Measurements from ENCODE around the gene FAM227A.

The FAM227A gene

GRCh38 chr22:38540701-38541100 is 115.5 kb downstream of the FAM227A start:
- DNase-seq (ENCODE audit: low read depth) = no peak

GRCh38 chr22:38531251-38531938 is 124.8 kb downstream of the FAM227A start:
- DNase-seq (ENCODE audit: low read depth) = no peak

Data from CMK (cell line).